ENCODE data around the gene NAA15.
"Not testable (repeated sequence)": the region's sequence is repeated elsewhere in the genome, so short reads cannot be mapped to it uniquely, and the experiment has no call there.

Gene NAA15

DNA sequence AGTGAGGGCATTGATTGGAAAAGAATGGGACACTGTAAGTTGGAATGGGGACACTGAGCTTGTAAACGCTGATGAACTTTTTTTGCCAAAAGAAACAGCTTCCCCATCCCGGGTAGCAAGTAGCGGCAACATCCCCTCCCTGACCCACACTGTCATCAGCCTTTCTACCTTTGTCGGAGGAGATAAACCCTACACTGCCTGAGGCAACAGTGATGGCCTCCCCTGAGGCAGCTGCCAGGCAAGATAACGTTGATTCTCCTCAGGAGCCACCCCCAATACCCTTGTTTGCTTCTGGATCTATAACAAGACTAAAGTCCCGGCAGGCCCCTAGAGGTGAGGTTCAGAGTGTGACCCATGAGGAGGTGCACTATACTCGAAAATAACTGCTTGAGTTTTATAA, 142.4 kb downstream of the NAA15 start:
- H3K9me2 ChIP-seq (replicated peaks; ENCODE audit: low read depth, low read length), result no peaks in the 10 kb centered on the region
- no peak overlapping the region for H3K4me3 ChIP-seq (ENCODE audit: low read length, poor library complexity, severe bottlenecking)
- no peaks in the 10 kb centered on the region for H3K4me1 ChIP-seq (ENCODE audit: insufficient read depth, low read length, poor library complexity, severe bottlenecking)
- no peaks in the 10 kb centered on the region for H4K20me1 ChIP-seq (ENCODE audit: insufficient read depth, low read length, poor library complexity, severe bottlenecking)
- H3K36me3 ChIP-seq (ENCODE audit: insufficient read depth, low read length), result no peaks in the 10 kb centered on the region
- H2AFZ ChIP-seq (ENCODE audit: low read length), result no peak overlapping the region
- H3K4me2 ChIP-seq (ENCODE audit: low read depth, low read length, poor library complexity, severe bottlenecking), result no peak overlapping the region
- TF ChIP-seq, protein P1, sequence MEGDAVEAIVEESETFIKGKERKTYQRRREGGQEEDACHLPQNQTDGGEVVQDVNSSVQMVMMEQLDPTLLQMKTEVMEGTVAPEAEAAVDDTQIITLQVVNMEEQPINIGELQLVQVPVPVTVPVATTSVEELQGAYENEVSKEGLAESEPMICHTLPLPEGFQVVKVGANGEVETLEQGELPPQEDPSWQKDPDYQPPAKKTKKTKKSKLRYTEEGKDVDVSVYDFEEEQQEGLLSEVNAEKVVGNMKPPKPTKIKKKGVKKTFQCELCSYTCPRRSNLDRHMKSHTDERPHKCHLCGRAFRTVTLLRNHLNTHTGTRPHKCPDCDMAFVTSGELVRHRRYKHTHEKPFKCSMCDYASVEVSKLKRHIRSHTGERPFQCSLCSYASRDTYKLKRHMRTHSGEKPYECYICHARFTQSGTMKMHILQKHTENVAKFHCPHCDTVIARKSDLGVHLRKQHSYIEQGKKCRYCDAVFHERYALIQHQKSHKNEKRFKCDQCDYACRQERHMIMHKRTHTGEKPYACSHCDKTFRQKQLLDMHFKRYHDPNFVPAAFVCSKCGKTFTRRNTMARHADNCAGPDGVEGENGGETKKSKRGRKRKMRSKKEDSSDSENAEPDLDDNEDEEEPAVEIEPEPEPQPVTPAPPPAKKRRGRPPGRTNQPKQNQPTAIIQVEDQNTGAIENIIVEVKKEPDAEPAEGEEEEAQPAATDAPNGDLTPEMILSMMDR (conservative IDR thresholded peaks at IDR 0.05; ENCODE audit: low read length), result no peak
- no peak for TF ChIP-seq EZH2phosphoT487 (IDR thresholded peaks at IDR 0.05; ENCODE audit: borderline replicate concordance)
- H3K27me3 ChIP-seq (ENCODE audit: insufficient read depth, low read length, poor library complexity, severe bottlenecking), result no peaks in the 10 kb centered on the region
- no peaks in the 10 kb centered on the region for H3F3A ChIP-seq (ENCODE audit: low read depth)
- H3K79me2 ChIP-seq (ENCODE audit: insufficient read depth, low read length), result no peaks in the 10 kb centered on the region
- no peak overlapping the region for H3K9ac ChIP-seq (ENCODE audit: low read depth, low read length, poor library complexity, severe bottlenecking)
- H3K9me3 ChIP-seq (ENCODE audit: insufficient read depth, low read depth, low read length), result peaks cover 11% of the 10 kb centered on the region

GRCh38 chr4:139444881-139445280, 143.6 kb downstream of the NAA15 start:
- not testable (repeated sequence) for H3K4me2 ChIP-seq (ENCODE audit: low read depth, low read length, poor library complexity, severe bottlenecking); H3K9ac ChIP-seq (ENCODE audit: low read depth, low read length, poor library complexity, severe bottlenecking); H2AFZ ChIP-seq (ENCODE audit: low read length); H4K20me1 ChIP-seq (ENCODE audit: insufficient read depth, low read length, poor library complexity, severe bottlenecking); H3K4me3 ChIP-seq (ENCODE audit: low read length, poor library complexity, severe bottlenecking); H3K9me3 ChIP-seq (ENCODE audit: insufficient read depth, low read depth, low read length); H3K79me2 ChIP-seq (ENCODE audit: insufficient read depth, low read length); H3K9me2 ChIP-seq (replicated peaks; ENCODE audit: low read depth, low read length); H3F3A ChIP-seq (ENCODE audit: low read depth); H3K36me3 ChIP-seq (ENCODE audit: insufficient read depth, low read length); H3K27me3 ChIP-seq (ENCODE audit: insufficient read depth, low read length, poor library complexity, severe bottlenecking); H3K4me1 ChIP-seq (ENCODE audit: insufficient read depth, low read length, poor library complexity, severe bottlenecking)

DNA sequence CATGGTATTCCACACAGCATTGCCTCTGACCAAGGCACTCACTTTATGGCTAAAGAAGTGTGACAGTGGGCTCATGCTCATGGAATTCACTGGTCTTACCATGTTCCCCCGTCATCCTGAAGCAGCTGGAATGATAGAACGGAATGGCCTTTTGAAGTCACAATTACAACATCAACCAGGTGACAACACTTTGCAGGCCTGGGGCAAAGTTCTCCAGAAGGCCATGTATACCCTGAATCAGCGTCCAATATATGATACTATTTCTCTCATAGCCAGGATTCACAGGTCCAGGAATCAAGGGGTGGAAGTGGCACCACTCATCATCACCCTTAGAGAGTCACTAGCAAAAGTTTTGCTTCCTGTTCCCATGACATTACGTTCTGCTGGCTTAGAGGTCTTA, 145.8 kb downstream of the NAA15 start:
- H3K4me2 ChIP-seq (ENCODE audit: low read depth, low read length, poor library complexity, severe bottlenecking); H3K4me3 ChIP-seq (ENCODE audit: low read length, poor library complexity, severe bottlenecking); H3K4me1 ChIP-seq (ENCODE audit: insufficient read depth, low read length, poor library complexity, severe bottlenecking): not testable (repeated sequence)

GRCh38 chr4:139450586-139450985, 149.3 kb downstream of the NAA15 start:
- Histone ChIP-seq H3K4me1 (ENCODE audit: insufficient read depth, low read length, poor library complexity, severe bottlenecking) (peaks cover 25% of the 10 kb centered on the region), H3K27me3 (ENCODE audit: insufficient read depth, low read length, poor library complexity, severe bottlenecking) (no peaks in the 10 kb centered on the region), H3K9me2 (replicated peaks; ENCODE audit: low read depth, low read length) (no peaks in the 10 kb centered on the region), H3K9ac (ENCODE audit: low read depth, low read length, poor library complexity, severe bottlenecking) (no peak overlapping the region), H3K9me3 (ENCODE audit: insufficient read depth, low read depth, low read length) (no peaks in the 10 kb centered on the region), H3K79me2 (ENCODE audit: insufficient read depth, low read length) (peaks cover 32% of the 10 kb centered on the region), H3K36me3 (ENCODE audit: insufficient read depth, low read length) (no peaks in the 10 kb centered on the region), H3K4me2 (ENCODE audit: low read depth, low read length, poor library complexity, severe bottlenecking) (no peak overlapping the region), H2AFZ (ENCODE audit: low read length) (no peak overlapping the region), H3F3A (ENCODE audit: low read depth) (peaks cover 7% of the 10 kb centered on the region; the same call in 1 of the 2 replicates), H3K4me3 (ENCODE audit: low read length, poor library complexity, severe bottlenecking) (no peak overlapping the region), H4K20me1 (ENCODE audit: insufficient read depth, low read length, poor library complexity, severe bottlenecking) (peaks cover 12% of the 10 kb centered on the region)
- TF ChIP-seq, protein P1 (conservative IDR thresholded peaks at IDR 0.05; ENCODE audit: low read length), result no peak
- TF ChIP-seq EZH2phosphoT487 (IDR thresholded peaks at IDR 0.05; ENCODE audit: borderline replicate concordance), result no peak

More for the DNA sequence above, 145.8 kb downstream of the NAA15 start:
- not testable (repeated sequence) for H3K79me2 ChIP-seq (ENCODE audit: insufficient read depth, low read length); H2AFZ ChIP-seq (ENCODE audit: low read length); H4K20me1 ChIP-seq (ENCODE audit: insufficient read depth, low read length, poor library complexity, severe bottlenecking); H3K9me3 ChIP-seq (ENCODE audit: insufficient read depth, low read depth, low read length); H3K9ac ChIP-seq (ENCODE audit: low read depth, low read length, poor library complexity, severe bottlenecking); H3K27me3 ChIP-seq (ENCODE audit: insufficient read depth, low read length, poor library complexity, severe bottlenecking); H3K36me3 ChIP-seq (ENCODE audit: insufficient read depth, low read length); H3K9me2 ChIP-seq (replicated peaks; ENCODE audit: low read depth, low read length); H3F3A ChIP-seq (ENCODE audit: low read depth)

All from Loucy (cell line).